ENCODE measurements around the gene AKT1S1. TPM values are rescaled to one million over a fixed set of nuclear protein-coding genes. Genes with fewer than 3 reads are reported as not detected.

The AKT1S1 gene
- total RNA-seq, 1 experiment from 2014 or later = 70.6 TPM

DNA sequence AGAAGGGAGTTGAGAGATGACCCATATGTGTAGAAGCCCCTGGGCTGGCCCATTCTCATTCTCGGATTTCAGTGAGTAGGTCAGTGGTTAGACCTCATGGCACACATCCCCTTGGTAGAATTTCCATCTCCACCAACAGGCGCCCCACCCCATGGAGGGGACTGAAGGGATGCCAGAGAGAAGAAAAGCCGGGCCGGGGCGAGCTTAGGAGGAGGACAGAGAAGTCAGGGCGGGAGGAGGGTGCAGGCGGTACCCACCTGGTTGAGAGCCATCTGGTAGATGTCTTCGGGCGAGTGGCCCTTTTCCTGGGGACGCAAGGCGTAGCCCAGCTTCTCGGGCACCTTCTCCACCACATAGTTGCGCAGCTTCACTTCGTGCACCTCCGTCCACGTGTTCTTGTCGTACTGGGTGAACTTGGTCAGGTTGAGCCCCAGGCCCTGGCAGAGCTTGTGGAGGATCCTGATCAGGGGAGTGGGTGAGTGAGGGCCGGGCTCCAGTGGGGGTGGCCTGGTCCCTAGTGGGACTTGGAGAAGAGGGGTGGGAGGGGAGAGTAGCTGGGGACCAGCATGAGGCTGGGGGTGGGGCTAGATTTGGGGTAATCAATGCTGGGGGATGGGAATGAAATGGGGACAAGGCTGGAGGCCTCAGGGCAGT is 17.0 kb upstream of the AKT1S1 start:
- DNase-seq (ENCODE audit: low read depth, low spot score) = no peak
- Histone ChIP-seq H3K4me1 (ENCODE audit: control insufficient read depth in 1 of 2, insufficient read depth in 2 of 2, low read length in 2 of 2) (peaks cover 6 to 21% of the 10 kb centered on the region in 2 experiments), H3K79me2 (ENCODE audit: insufficient read depth, low read length) (no peaks in the 10 kb centered on the region), H3K36me3 (ENCODE audit: control insufficient read depth in 1 of 2, insufficient read depth in 2 of 2, low read length in 2 of 2) (no peaks in the 10 kb centered on the region), H4K20me1 (ENCODE audit: insufficient read depth) (no peaks in the 10 kb centered on the region), H3K4me2 (ENCODE audit: low read length) (no peak overlapping the region), H3K4me3 (replicated peaks in 1 of 2; ENCODE audit: low read depth in 1 of 2, low read length in 2 of 2) (no peak overlapping the region), H3K9ac (ENCODE audit: low read length) (no peak overlapping the region), H3K9me3 (ENCODE audit: control insufficient read depth in 1 of 2, insufficient read depth in 1 of 2, low read depth in 1 of 2, low read length in 2 of 2) (no peaks in the 10 kb centered on the region), H3K9me2 (ENCODE audit: insufficient read depth) (no peaks in the 10 kb centered on the region), H3K27ac (ENCODE audit: low read depth, low read length) (no peak overlapping the region), H3K27me3 (ENCODE audit: insufficient read depth, low read length) (no peaks in the 10 kb centered on the region), H2AFZ (ENCODE audit: low read depth, low read length, poor library complexity, severe bottlenecking) (no peak overlapping the region)
- BruUV-seq (replicated peaks) = no TSS peak
- RAD21 ChIA-PET (ENCODE audit: low non-redundant PET in 1 of 2, low total read pairs in 2 of 2, uncharacterized antibody in 2 of 2, unreplicated experiment in 2 of 2) = no interaction called here
- CTCF ChIA-PET = no interaction called here
- TF ChIP-seq ZBTB33 (IDR thresholded peaks at IDR 0.05; ENCODE audit: extremely low read depth, insufficient replicate concordance, low read length) = no peak
- TF ChIP-seq SRF (IDR thresholded peaks at IDR 0.05; ENCODE audit: low read depth) = no peak
- TF ChIP-seq TCF7L2 (IDR thresholded peaks at IDR 0.05; ENCODE audit: borderline replicate concordance, extremely low read depth, insufficient read depth, insufficient read length) = no peak
- TF ChIP-seq JUND (IDR thresholded peaks at IDR 0.05) = no peak
- TF ChIP-seq CBX3 (IDR thresholded peaks at IDR 0.05; ENCODE audit: low read depth) = no peak
- TF ChIP-seq ZFX (IDR thresholded peaks at IDR 0.05) = no peak
- POLR2A ChIA-PET = no interaction called here
- no peak for ATAC-seq
- intact Hi-C loops (cut with micrococcal nuclease) = no loop called here

DNA sequence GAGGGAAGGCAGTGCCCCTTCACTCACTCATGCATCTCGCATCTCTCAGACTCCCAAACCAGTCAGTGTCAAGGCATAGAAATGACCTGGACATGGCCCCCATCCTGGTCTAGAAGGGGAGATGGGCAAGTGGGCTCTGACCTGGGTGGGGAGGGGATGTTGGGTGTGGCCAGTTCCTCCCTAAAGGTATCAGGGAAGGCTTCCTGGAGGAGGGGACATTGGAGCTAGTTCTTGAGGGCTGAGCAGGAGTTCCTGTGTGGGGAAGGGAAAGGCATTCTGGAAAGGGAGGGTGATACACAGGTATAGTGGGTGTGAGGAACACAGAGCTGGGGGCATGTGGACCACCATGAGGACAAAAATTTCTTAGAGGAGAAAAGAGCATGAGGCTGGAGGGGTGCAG is 15.6 kb upstream of the AKT1S1 start:
- no peaks in the 10 kb centered on the region for H3K79me2 ChIP-seq (ENCODE audit: insufficient read depth, low read length)
- intact Hi-C loops (cut with micrococcal nuclease) = no loop called here
- ATAC-seq (no peak), DNase-seq (ENCODE audit: low read depth, low spot score) (no peak)
- no peak overlapping the region for H3K4me3 ChIP-seq (replicated peaks in 1 of 2; ENCODE audit: low read depth in 1 of 2, low read length in 2 of 2)
- no peaks in the 10 kb centered on the region for H3K9me2 ChIP-seq (ENCODE audit: insufficient read depth)
- H3K4me1 ChIP-seq (ENCODE audit: control insufficient read depth in 1 of 2, insufficient read depth in 2 of 2, low read length in 2 of 2) = peaks cover 6 to 18% of the 10 kb centered on the region in 2 experiments
- no peaks in the 10 kb centered on the region for H4K20me1 ChIP-seq (ENCODE audit: insufficient read depth)
- no peak overlapping the region for H3K9ac ChIP-seq (ENCODE audit: low read length)
- ChIA-PET CTCF (no interaction called here), RAD21 (ENCODE audit: low non-redundant PET in 1 of 2, low total read pairs in 2 of 2, uncharacterized antibody in 2 of 2, unreplicated experiment in 2 of 2) (no interaction called here), POLR2A (no interaction called here)
- no TSS peak for BruUV-seq (replicated peaks)
- TF ChIP-seq POLR2AphosphoS5 (IDR thresholded peaks at IDR 0.05; ENCODE audit: low read depth, low read length) = no peak
- TF ChIP-seq EZH2 (IDR thresholded peaks at IDR 0.05) = no peak
- TF ChIP-seq, protein P1, sequence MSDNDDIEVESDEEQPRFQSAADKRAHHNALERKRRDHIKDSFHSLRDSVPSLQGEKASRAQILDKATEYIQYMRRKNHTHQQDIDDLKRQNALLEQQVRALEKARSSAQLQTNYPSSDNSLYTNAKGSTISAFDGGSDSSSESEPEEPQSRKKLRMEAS (IDR thresholded peaks at IDR 0.05) = no peak
- H3K4me2 ChIP-seq (ENCODE audit: low read length) = no peak overlapping the region
- H3K27me3 ChIP-seq (ENCODE audit: insufficient read depth, low read length) = no peaks in the 10 kb centered on the region
- H3K36me3 ChIP-seq (ENCODE audit: control insufficient read depth in 1 of 2, insufficient read depth in 2 of 2, low read length in 2 of 2) = no peaks in the 10 kb centered on the region
- no peak overlapping the region for H2AFZ ChIP-seq (ENCODE audit: low read depth, low read length, poor library complexity, severe bottlenecking)
- no peaks in the 10 kb centered on the region for H3K9me3 ChIP-seq (ENCODE audit: control insufficient read depth in 1 of 2, insufficient read depth in 1 of 2, low read depth in 1 of 2, low read length in 2 of 2)
- no peak overlapping the region for H3K27ac ChIP-seq (ENCODE audit: low read depth, low read length)
